ENCODE data around the gene RABL3.
"Not testable (repeated sequence)": the region's sequence is repeated elsewhere in the genome, so short reads cannot be mapped to it uniquely, and the experiment has no call there.

The RABL3 gene

DNA sequence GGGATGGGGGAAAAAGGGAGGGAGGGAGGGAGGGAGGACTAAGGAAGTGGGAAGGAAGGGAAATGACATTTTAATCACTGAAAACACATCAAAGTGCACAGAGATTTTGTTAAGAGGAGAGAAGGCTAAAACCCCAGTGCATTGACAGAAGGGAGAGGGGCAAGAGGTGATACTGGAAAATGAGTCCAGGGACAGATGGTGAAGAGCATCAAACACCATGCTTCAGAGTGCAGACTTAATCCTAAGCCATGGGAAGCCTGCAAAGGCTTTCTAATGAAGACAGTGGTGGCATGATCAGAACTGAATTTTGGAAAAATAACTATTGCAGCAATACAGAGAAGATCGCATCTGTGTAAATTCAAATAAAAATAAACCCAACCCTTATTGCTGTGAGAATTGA lies 102.1 kb downstream of the RABL3 start:
- Histone ChIP-seq H3K36me3 (no peaks in the 10 kb centered on the region), H3K9me3 (ENCODE audit: severe bottlenecking) (peaks cover 2% of the 10 kb centered on the region), H3K4me3 (ENCODE audit: low read depth, low read length) (no peak overlapping the region), H3K27ac (peak overlapping the region; percentile 59), H3K27me3 (ENCODE audit: insufficient read depth, low read depth, severe bottlenecking) (no peaks in the 10 kb centered on the region)
- TF ChIP-seq, protein P1, sequence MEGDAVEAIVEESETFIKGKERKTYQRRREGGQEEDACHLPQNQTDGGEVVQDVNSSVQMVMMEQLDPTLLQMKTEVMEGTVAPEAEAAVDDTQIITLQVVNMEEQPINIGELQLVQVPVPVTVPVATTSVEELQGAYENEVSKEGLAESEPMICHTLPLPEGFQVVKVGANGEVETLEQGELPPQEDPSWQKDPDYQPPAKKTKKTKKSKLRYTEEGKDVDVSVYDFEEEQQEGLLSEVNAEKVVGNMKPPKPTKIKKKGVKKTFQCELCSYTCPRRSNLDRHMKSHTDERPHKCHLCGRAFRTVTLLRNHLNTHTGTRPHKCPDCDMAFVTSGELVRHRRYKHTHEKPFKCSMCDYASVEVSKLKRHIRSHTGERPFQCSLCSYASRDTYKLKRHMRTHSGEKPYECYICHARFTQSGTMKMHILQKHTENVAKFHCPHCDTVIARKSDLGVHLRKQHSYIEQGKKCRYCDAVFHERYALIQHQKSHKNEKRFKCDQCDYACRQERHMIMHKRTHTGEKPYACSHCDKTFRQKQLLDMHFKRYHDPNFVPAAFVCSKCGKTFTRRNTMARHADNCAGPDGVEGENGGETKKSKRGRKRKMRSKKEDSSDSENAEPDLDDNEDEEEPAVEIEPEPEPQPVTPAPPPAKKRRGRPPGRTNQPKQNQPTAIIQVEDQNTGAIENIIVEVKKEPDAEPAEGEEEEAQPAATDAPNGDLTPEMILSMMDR (IDR thresholded peaks at IDR 0.05; ENCODE audit: low read depth, low read length), result no peak
- DNase-seq, result peak; percentile 69

DNA sequence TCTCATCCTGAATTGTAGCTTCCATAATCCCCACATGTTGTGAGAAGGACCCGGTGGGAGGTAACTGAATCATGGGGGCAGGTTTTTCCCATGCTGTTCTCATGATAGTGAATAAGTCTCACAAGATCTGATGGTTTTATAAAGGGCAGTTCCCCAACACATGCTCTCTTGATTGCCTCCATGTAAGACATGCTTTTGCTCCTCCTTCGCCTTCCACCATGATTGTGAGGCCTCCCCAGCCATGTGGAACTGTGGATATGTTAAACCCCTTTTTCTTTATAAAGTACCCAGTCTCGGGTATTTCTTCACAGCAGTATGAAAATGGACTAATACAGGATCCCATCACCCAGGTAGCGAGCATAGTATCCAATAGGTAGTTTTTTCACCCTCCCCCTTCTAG lies 103.5 kb downstream of the RABL3 start:
- not testable (repeated sequence) for H3K4me3 ChIP-seq (ENCODE audit: low read depth, low read length); H3K9me3 ChIP-seq (ENCODE audit: severe bottlenecking); H3K27ac ChIP-seq; H3K36me3 ChIP-seq; DNase-seq; H3K27me3 ChIP-seq (ENCODE audit: insufficient read depth, low read depth, severe bottlenecking)

DNA sequence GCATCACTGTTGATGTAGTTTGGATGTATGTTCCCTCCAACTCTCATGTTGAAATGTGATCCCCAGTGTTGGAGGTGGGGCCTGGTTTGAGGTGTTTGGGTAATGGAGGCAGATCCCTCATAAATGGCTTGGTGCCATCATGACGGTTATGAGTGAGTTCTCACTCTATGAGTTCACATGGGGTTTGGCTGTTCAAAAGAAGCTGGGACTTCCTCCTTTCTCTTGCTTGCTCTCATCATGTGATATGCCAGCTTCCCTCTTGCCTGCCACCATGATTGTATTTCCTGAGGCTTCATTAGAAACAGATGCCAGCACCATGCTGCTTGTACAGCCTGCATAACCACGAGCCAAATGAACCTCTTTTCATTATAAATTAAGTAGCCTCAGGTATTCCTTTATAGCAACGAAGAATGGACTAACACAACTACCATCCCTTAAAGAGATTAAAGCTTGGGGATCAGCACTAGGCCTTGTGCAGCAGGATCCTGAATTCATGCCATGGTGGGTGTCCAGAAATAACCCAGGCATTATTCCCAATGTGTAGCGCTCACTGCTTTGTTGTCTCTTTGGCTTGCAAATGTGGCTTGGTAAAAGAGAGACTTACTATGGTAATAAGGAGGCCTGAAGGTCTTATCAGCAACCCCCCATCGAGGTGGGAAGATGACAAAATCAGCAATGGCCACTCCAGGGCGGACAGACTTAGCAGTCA lies 104.3 kb downstream of the RABL3 start:
- H3K4me3 ChIP-seq (ENCODE audit: low read depth, low read length), result no peak overlapping the region
- DNase-seq, result no peak
- H3K27ac ChIP-seq, result no peak overlapping the region
- H3K9me3 ChIP-seq (ENCODE audit: severe bottlenecking), result peaks cover 2% of the 10 kb centered on the region
- no peaks in the 10 kb centered on the region for H3K36me3 ChIP-seq
- TF ChIP-seq, protein P1 (IDR thresholded peaks at IDR 0.05; ENCODE audit: low read depth, low read length), result no peak
- H3K27me3 ChIP-seq (ENCODE audit: insufficient read depth, low read depth, severe bottlenecking), result no peaks in the 10 kb centered on the region

DNA sequence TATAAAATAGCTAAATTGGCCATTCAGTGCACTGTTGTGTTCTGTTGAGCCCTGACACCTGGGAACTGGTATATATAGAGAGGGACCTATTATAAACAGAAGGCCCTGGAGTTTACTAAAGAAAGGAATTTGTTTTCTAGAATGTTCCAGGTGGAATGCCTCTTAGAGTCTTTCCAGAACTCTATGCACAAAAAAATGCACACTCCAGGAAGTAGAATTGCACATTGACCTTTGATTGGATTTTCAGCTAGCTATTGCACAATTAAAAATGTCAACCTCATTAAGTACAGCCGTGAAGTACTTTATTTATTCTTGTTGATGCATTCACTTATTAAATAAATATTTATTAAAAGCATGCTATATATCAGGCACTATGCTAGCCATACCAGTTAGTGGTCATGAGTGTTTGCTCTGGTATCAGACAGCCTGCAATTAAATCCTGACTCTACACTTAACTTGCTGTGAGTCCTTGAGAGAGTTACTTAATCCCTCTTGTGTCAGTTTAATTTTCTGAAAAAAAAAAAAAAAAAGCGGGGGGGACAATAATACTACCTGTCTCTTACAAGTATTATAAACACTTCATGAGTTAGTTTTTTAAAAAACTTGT lies 105.4 kb downstream of the RABL3 start:
- no peaks in the 10 kb centered on the region for H3K27me3 ChIP-seq (ENCODE audit: insufficient read depth, low read depth, severe bottlenecking)
- TF ChIP-seq, protein P1 (IDR thresholded peaks at IDR 0.05; ENCODE audit: low read depth, low read length), result no peak
- no peak overlapping the region for H3K27ac ChIP-seq
- no peaks in the 10 kb centered on the region for H3K36me3 ChIP-seq
- peaks cover 2% of the 10 kb centered on the region for H3K9me3 ChIP-seq (ENCODE audit: severe bottlenecking)
- DNase-seq, result no peak
- H3K4me3 ChIP-seq (ENCODE audit: low read depth, low read length), result no peak overlapping the region

Measured in WERI-Rb-1 (cell line).